HG02852 (cell line): ENCODE results near the gene SSUH2.
"Not testable (repeated sequence)": the region's sequence is repeated elsewhere in the genome, so short reads cannot be mapped to it uniquely, and the experiment has no call there.

Source experiments
- ATAC-seq: cut with Tn5 transposase; IDR thresholded peaks from one replicate; pipeline ENCODE4 v1.9.1; 2021; ENCODE audit warnings: mild to moderate bottlenecking, moderate library complexity; ENCODE audit not compliant: unreplicated experiment

SSUH2 gene

GRCh38 chr3:8644748-8645390 is at the start of gene SSUH2:
SSUH2 (minus strand) TSS chr3:8644798; CDS start chr3:8644758, 40 bp downstream.
- no peak for ATAC-seq

GRCh38 chr3:8691295-8691694 is 46.7 kb upstream of the SSUH2 start:
- ATAC-seq = not testable (repeated sequence)

GRCh38 chr3:8684992-8685391 is 40.4 kb upstream of the SSUH2 start:
- not testable (repeated sequence) for ATAC-seq

- ATAC-seq = not testable (repeated sequence)
Measured at GRCh38 chr3:8682850-8683574, 38.4 kb upstream of the SSUH2 start.

GRCh38 chr3:8681881-8682538 is 37.4 kb upstream of the SSUH2 start:
- not testable (repeated sequence) for ATAC-seq

GRCh38 chr3:8681349-8681748 is 36.8 kb upstream of the SSUH2 start:
- ATAC-seq = no peak

GRCh38 chr3:8679817-8680553 is 35.4 kb upstream of the SSUH2 start:
- ATAC-seq = not testable (repeated sequence)

GRCh38 chr3:8678751-8679150 is 34.2 kb upstream of the SSUH2 start:
- ATAC-seq = no peak

GRCh38 chr3:8677258-8677657 is 32.7 kb upstream of the SSUH2 start:
- not testable (repeated sequence) for ATAC-seq

GRCh38 chr3:8675591-8675990 is 31.0 kb upstream of the SSUH2 start:
- not testable (repeated sequence) for ATAC-seq

- no peak for ATAC-seq
Measured at GRCh38 chr3:8673083-8673737, 28.6 kb upstream of the SSUH2 start.

- ATAC-seq = no peak
Measured at GRCh38 chr3:8669019-8669418, 24.4 kb upstream of the SSUH2 start.

GRCh38 chr3:8668216-8668615 is 23.6 kb upstream of the SSUH2 start:
- no peak for ATAC-seq

GRCh38 chr3:8667463-8668091 is 23.0 kb upstream of the SSUH2 start:
- ATAC-seq = no peak

- ATAC-seq = peak; percentile 78
Measured at GRCh38 chr3:8665407-8665896, 20.9 kb upstream of the SSUH2 start.

- ATAC-seq = peak; percentile 37
Measured at GRCh38 chr3:8663177-8664061, 18.8 kb upstream of the SSUH2 start.

- ATAC-seq = no peak
Measured at GRCh38 chr3:8662594-8662993, 18.0 kb upstream of the SSUH2 start.

GRCh38 chr3:8660175-8661118 is 15.8 kb upstream of the SSUH2 start:
- no peak for ATAC-seq
